ENCODE data around the gene STARD3.

STARD3 gene

GRCh38 chr17:39665642-39666224 lies 28.8 kb downstream of the STARD3 start:
- Mint-ChIP-seq H3K9me3 (no peaks in the 10 kb centered on the region), H3K27ac (peak overlapping the region in 1 of 2 donors; percentile 54), H3K4me1 (peaks cover 52% of the 10 kb centered on the region), H3K27me3 (peaks cover 46% of the 10 kb centered on the region), H3K4me3 (no peak overlapping the region)
- ATAC-seq (no peak), DNase-seq (no peak)

GRCh38 chr17:39666231-39666600 lies 29.3 kb downstream of the STARD3 start:
- no peaks in the 10 kb centered on the region for H3K9me3 Mint-ChIP-seq
- H3K4me1 Mint-ChIP-seq = peaks cover 48% of the 10 kb centered on the region
- ATAC-seq = no peak
- no peak overlapping the region for H3K4me3 Mint-ChIP-seq
- H3K27ac Mint-ChIP-seq = no peak overlapping the region
- DNase-seq = no peak
- H3K27me3 Mint-ChIP-seq = peaks cover 50% of the 10 kb centered on the region

DNA sequence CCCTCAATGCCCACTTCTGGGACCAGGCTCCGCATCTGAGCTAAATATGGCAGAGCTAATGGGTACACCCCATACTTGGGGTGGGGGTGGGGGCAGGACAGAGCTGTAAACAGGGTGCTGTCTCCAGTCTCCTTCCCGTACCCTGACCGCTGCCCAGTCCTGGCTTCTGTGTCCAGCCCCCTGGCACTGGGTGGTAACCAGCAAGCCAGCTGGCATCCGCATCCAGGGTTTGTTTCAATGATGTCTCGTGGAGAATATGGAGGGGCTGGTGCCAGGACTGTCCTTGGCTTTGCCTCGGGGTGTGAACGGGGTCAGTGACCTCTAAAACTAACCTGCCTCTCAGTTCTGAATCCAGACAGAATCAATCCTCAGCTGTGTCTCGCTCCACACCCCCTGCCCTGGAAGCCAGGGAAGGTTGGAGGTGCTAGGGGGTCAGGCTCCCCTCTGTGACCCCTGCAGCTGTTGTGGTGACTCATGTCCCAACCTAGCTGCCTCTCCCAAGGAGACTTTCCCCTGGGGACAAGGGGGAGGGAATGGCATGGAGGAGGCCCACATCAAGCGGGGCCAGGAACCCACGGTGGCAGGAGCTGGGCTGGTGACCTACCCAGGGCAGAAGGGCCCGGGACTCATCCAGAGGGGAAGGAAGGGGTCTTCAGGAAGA lies 29.8 kb downstream of the STARD3 start:
- H3K4me3 Mint-ChIP-seq = peak overlapping the region; percentile 66 to 68
- no peak for ATAC-seq
- peak in 1 of 2 donors; percentile 10 for DNase-seq
- H3K27ac Mint-ChIP-seq = peak overlapping the region in 1 of 2 donors; percentile 64
- H3K9me3 Mint-ChIP-seq = no peaks in the 10 kb centered on the region
- H3K27me3 Mint-ChIP-seq = peaks cover 55% of the 10 kb centered on the region
- H3K4me1 Mint-ChIP-seq = peaks cover 50% of the 10 kb centered on the region

DNA sequence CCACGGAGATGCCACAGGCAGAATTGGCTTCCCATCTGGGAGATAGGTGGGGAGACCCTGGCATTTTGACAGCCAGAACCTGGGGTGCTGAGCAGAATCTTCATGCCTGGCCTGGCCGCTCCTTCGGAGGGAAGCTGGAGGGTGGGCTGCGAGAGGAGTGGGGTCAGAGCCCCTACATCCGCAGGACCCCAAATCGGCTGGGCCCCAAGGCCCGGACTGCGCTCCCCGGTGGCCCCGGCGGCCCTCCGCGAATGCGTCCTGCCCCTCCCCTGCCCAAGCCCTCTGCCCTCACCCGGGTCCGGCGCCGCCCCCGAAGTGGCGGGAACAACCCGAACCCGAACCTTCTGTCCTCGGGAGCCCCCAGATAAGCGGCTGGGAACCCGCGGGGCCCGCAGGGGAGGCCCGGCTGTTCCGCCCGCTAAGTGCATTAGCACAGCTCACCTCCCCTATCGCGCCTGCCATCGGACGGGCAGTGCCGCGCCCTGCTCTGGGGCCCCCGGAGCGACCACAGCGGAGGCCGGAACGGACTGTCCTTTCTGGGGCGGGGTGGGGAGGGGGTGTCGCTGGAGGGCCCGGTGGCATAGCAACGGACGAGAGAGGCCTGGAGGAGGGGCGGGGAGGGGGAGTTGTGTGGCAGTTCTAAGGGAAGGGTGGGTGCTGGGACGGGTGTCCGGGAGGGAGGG lies 30.5 kb downstream of the STARD3 start:
- no peaks in the 10 kb centered on the region for H3K9me3 Mint-ChIP-seq
- ATAC-seq = peak; percentile 21
- DNase-seq = no peak
- H3K27me3 Mint-ChIP-seq = peaks cover 61% of the 10 kb centered on the region
- peak overlapping the region in 1 of 2 donors; percentile 64 for H3K27ac Mint-ChIP-seq
- peak overlapping the region; percentile 66 to 68 for H3K4me3 Mint-ChIP-seq
- peaks cover 57% of the 10 kb centered on the region for H3K4me1 Mint-ChIP-seq

GRCh38 chr17:39667945-39668924 lies 31.3 kb downstream of the STARD3 start, which contains the start of gene PNMT:
Gene PNMT (plus strand): TSS chr17:39668453. CDS start chr17:39668476, 23 bp downstream.
- DNase-seq (peak; percentile 73 to 75), ATAC-seq (peak; percentile 74)
- H3K27ac Mint-ChIP-seq = peak within 1 kb of the TSS; percentile 33 to 65

DNA sequence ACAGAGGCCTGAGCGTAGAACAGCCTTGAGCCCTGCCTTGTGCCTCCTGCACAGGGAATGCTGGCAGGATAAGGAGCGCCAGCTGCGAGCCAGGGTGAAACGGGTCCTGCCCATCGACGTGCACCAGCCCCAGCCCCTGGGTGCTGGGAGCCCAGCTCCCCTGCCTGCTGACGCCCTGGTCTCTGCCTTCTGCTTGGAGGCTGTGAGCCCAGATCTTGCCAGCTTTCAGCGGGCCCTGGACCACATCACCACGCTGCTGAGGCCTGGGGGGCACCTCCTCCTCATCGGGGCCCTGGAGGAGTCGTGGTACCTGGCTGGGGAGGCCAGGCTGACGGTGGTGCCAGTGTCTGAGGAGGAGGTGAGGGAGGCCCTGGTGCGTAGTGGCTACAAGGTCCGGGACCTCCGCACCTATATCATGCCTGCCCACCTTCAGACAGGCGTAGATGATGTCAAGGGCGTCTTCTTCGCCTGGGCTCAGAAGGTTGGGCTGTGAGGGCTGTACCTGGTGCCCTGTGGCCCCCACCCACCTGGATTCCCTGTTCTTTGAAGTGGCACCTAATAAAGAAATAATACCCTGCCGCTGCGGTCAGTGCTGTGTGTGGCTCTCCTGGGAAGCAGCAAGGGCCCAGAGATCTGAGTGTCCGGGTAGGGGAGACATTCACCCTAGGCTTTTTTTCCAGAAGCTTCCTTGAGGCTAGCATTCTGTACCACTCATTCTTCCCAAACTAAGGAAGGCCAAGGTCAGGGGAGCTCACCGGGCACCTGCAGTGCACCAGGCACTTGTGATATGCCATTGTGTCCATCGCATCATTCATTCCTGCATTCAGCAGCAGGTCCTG lies 33.2 kb downstream of the STARD3 start:
- no peaks in the 10 kb centered on the region for H3K9me3 Mint-ChIP-seq
- no peak overlapping the region for H3K27ac Mint-ChIP-seq
- peaks cover 61% of the 10 kb centered on the region for H3K27me3 Mint-ChIP-seq
- DNase-seq (no peak), ATAC-seq (no peak)
- no peak overlapping the region for H3K4me3 Mint-ChIP-seq
- H3K4me1 Mint-ChIP-seq = peaks cover 50% of the 10 kb centered on the region

More at GRCh38 chr17:39667945-39668924, 31.3 kb downstream of the STARD3 start, which contains the start of gene PNMT:
- Mint-ChIP-seq H3K4me3 (peak within 1 kb of the TSS; percentile 41 to 59), H3K9me3 (no peaks in the 10 kb centered on the region), H3K4me1 (peaks cover 58% of the 10 kb centered on the region), H3K27me3 (peaks cover 61% of the 10 kb centered on the region)

- DNase-seq (no peak), ATAC-seq (no peak)
- H3K4me3 Mint-ChIP-seq = no peak overlapping the region
- H3K9me3 Mint-ChIP-seq = no peaks in the 10 kb centered on the region
- H3K27me3 Mint-ChIP-seq = peaks cover 59% of the 10 kb centered on the region
- H3K4me1 Mint-ChIP-seq = peaks cover 54% of the 10 kb centered on the region
- no peak overlapping the region for H3K27ac Mint-ChIP-seq
Observed at GRCh38 chr17:39670746-39671145, 33.8 kb downstream of the STARD3 start.

- peak; percentile 27 for ATAC-seq
- Mint-ChIP-seq H3K4me1 (peaks cover 54% of the 10 kb centered on the region), H3K27me3 (peaks cover 48% of the 10 kb centered on the region), H3K9me3 (no peaks in the 10 kb centered on the region), H3K27ac (peak overlapping the region in 1 of 2 donors; percentile 36), H3K4me3 (no peak overlapping the region)
- DNase-seq = no peak
Observed at GRCh38 chr17:39671651-39672521, 34.9 kb downstream of the STARD3 start.

DNA sequence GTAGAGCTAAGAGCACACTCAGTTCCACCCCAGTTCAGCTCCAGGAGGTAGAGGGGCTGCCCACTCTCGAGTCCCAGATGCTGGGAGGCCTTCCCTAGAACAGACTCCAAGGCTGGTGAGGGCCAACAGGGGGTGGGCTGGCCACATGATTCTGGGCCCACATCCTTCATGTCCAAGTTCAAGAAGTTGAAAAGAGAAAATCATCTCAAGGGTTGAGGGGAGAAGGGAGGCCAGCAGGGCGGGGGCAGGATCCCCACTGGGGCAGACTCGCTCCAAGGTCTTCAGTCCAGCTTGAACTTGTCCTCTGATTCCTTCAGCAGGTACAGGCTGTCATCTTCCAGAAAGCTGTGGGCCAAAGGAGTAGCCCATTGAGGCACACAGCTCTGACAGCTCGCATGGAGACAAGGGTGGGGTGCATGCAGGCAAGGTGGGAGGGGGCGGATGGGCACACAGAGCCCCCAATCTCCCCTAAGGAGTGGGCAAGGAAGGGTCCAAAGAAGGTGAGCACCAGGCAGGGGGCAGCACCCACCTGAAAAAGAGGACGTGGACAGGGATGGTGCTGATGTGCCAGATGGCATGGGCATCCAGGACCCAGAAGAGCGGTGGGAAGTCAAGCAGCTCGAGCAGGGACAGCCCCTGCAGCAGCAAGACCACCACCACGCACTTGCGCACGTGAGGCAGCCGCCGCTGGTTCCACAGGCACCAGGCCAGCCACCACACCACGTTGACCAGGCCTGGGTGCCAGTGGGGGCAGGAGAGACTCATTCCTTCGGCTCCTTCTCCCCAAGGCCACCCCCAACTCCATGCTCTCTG lies 35.8 kb downstream of the STARD3 start:
- no peak for ATAC-seq
- H3K4me1 Mint-ChIP-seq = peaks cover 58% of the 10 kb centered on the region
- no peak overlapping the region for H3K27ac Mint-ChIP-seq
- H3K27me3 Mint-ChIP-seq = peaks cover 42% of the 10 kb centered on the region
- DNase-seq = no peak
- H3K9me3 Mint-ChIP-seq = no peaks in the 10 kb centered on the region
- H3K4me3 Mint-ChIP-seq = no peak overlapping the region

- Mint-ChIP-seq H3K27ac (no peak overlapping the region), H3K4me3 (no peak overlapping the region), H3K27me3 (peaks cover 34% of the 10 kb centered on the region), H3K9me3 (no peaks in the 10 kb centered on the region), H3K4me1 (peaks cover 58% of the 10 kb centered on the region)
- ATAC-seq (no peak), DNase-seq (no peak)
Observed at GRCh38 chr17:39673335-39674081, 36.6 kb downstream of the STARD3 start.

DNA sequence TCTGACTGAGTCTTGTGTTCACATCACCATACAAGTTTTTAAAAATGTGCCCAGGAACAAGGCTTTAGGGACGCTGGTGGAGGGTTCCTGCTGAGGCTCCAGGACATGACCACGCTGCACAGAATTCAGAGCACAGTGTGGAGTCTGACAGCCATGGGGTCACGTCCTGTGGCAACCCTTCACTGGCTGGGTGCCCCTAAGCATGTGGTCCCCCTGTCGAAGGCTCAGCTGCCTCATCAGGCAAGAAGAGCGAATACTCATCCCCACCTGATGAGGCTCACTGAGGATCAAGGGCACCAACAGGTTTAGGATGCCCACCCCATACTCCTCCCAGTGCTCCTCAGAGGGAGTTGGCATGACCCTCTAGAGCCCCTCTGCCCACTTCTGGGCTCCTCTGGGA lies 37.2 kb downstream of the STARD3 start:
- H3K9me3 Mint-ChIP-seq = no peaks in the 10 kb centered on the region
- H3K27ac Mint-ChIP-seq = no peak overlapping the region
- ATAC-seq (no peak), DNase-seq (no peak)
- H3K4me1 Mint-ChIP-seq = peaks cover 58% of the 10 kb centered on the region
- H3K4me3 Mint-ChIP-seq = no peak overlapping the region
- peaks cover 27% of the 10 kb centered on the region for H3K27me3 Mint-ChIP-seq

GRCh38 chr17:39674702-39675389 lies 37.9 kb downstream of the STARD3 start:
- H3K9me3 Mint-ChIP-seq = no peaks in the 10 kb centered on the region
- H3K27ac Mint-ChIP-seq = no peak overlapping the region
- H3K27me3 Mint-ChIP-seq = peaks cover 22% of the 10 kb centered on the region
- H3K4me3 Mint-ChIP-seq = no peak overlapping the region
- peaks cover 61% of the 10 kb centered on the region for H3K4me1 Mint-ChIP-seq
- ATAC-seq = no peak
- no peak for DNase-seq

Data from stimulated activated naive CD8-positive, alpha-beta T cell treated with anti-CD3 and anti-CD28 coated beads, Interleukin-15, amount 100 ng/mL, for 72 hours (primary cell).